WTC11 (cell line): ENCODE data around the gene SLC25A23. TPM values are rescaled to one million over a fixed set of nuclear protein-coding genes. Genes with fewer than 3 reads are reported as not detected.
"Not testable (repeated sequence)": the region's sequence is repeated elsewhere in the genome, so short reads cannot be mapped to it uniquely, and the experiment has no call there.

ENCODE experiments used
- ATAC-seq: fragments of 200-7000 bp; cut with Tn5 transposase; 2 replicates; pipeline ENCODE4 v1.10.0; 2021; ENCODE audit warnings: mild to moderate bottlenecking, moderate library complexity
- CTCF ChIA-PET: fragments of 300-600 bp; sonication (Branson Sonifier 250); formaldehyde crosslinking; loops from one replicate; lab custom pipeline; 2021; ENCODE audit warnings: antibody characterized with exemption; lab: Charles Lee
- POLR2A ChIA-PET: fragments of 350-600 bp; sonication (Branson Sonifier 250); formaldehyde crosslinking; loops from one replicate; lab custom pipeline; 2021; ENCODE audit warnings: antibody characterized with exemption; lab: Charles Lee
- DNase-seq: peaks from one replicate; pipeline ENCODE4 v3.0.0; 2021; ENCODE audit warnings: low spot score
- H3K27ac Mint-ChIP-seq: 2 replicates; pipeline ENCODE4 v1.8.0; 2021; ENCODE audit warnings: mixed read lengths
- H3K27me3 Mint-ChIP-seq: 2 replicates; pipeline ENCODE4 v1.8.0; 2021; ENCODE audit warnings: low read depth, mild to moderate bottlenecking, moderate library complexity, mixed read lengths
- H3K36me3 Mint-ChIP-seq: 2 replicates; pipeline ENCODE4 v1.8.0; 2021; ENCODE audit warnings: mixed read lengths
- H3K4me1 Mint-ChIP-seq: 2 replicates; pipeline ENCODE4 v1.8.0; 2022; ENCODE audit warnings: mixed read lengths
- H3K4me3 Mint-ChIP-seq: 2 replicates; pipeline ENCODE4 v1.8.0; 2021; ENCODE audit warnings: mild to moderate bottlenecking, moderate library complexity, mixed read lengths
- H3K9me3 Mint-ChIP-seq: 2 replicates; pipeline ENCODE4 v1.8.0; 2021; ENCODE audit warnings: mixed read lengths
- ATF1 ChIP-seq: sonication (generic); formaldehyde crosslinking; IDR thresholded peaks from 2 replicates; pipeline ENCODE4 v1.8.1; 2023; ENCODE audit warnings: mild to moderate bottlenecking, moderate library complexity, missing genetic modification reagents
- CREM ChIP-seq: sonication (generic); formaldehyde crosslinking; IDR thresholded peaks from 2 replicates; pipeline ENCODE4 v1.8.1; 2022; ENCODE audit warnings: mild to moderate bottlenecking, missing genetic modification reagents, moderate library complexity
- ELF4 ChIP-seq: sonication (generic); formaldehyde crosslinking; IDR thresholded peaks from 2 replicates; pipeline ENCODE4 v1.8.1; 2022; ENCODE audit warnings: low read depth, mild to moderate bottlenecking, moderate library complexity, missing genetic modification reagents
- GTF2I ChIP-seq: fragments of 250-450 bp; sonication (Bioruptor Pico); conservative IDR thresholded peaks from 2 replicates; pipeline ENCODE4 v1.4.0; 2021; ENCODE audit warnings: mild to moderate bottlenecking
- HMGA2 ChIP-seq: fragments of 250-450 bp; sonication (Bioruptor Pico); IDR thresholded peaks from 2 replicates; pipeline ENCODE4 v1.4.0; 2021; ENCODE audit warnings: mild to moderate bottlenecking, moderate library complexity
- JUN ChIP-seq: sonication (generic); formaldehyde crosslinking; IDR thresholded peaks from 2 replicates; pipeline ENCODE4 v1.8.0; 2023; ENCODE audit warnings: mild to moderate bottlenecking, missing genetic modification reagents
- NFATC4 ChIP-seq: fragments of 250-450 bp; sonication (Bioruptor Pico); IDR thresholded peaks from 2 replicates; pipeline ENCODE4 v1.9.0; 2021; ENCODE audit warnings: mild to moderate bottlenecking
- NFE2L1 ChIP-seq: sonication (generic); formaldehyde crosslinking; IDR thresholded peaks from 2 replicates; pipeline ENCODE4 v1.8.1; 2023; ENCODE audit warnings: missing genetic modification reagents
- RELA ChIP-seq: sonication (generic); formaldehyde crosslinking; IDR thresholded peaks from 2 replicates; pipeline ENCODE4 v1.8.1; 2022; ENCODE audit warnings: missing genetic modification reagents, mild to moderate bottlenecking, borderline replicate concordance
- ZBTB21 ChIP-seq: sonication (generic); formaldehyde crosslinking; IDR thresholded peaks from 2 replicates; pipeline ENCODE4 v1.8.1; 2023; ENCODE audit warnings: mild to moderate bottlenecking, missing genetic modification reagents, borderline replicate concordance
- total RNA-seq: library from RNA; stranded (reverse); gene quantifications from 3 replicates; pipeline ENCODE4 v1.2.3, GENCODE V29; 2021
- TF ChIP-seq, protein P1 (sequence below): sonication (generic); formaldehyde crosslinking; IDR thresholded peaks from 2 replicates; pipeline ENCODE4 v1.8.0; 2023; ENCODE audit warnings: missing genetic modification reagents, mild to moderate bottlenecking, borderline replicate concordance
- TF ChIP-seq, protein P2 (sequence below): sonication (generic); formaldehyde crosslinking; IDR thresholded peaks from 2 replicates; pipeline ENCODE4 v1.8.0; 2022; ENCODE audit warnings: mild to moderate bottlenecking, missing genetic modification reagents
- TF ChIP-seq, protein P3 (sequence below): fragments of 250-450 bp; sonication (Bioruptor Pico); IDR thresholded peaks from 2 replicates; pipeline ENCODE4 v2.1.2; 2022; ENCODE audit warnings: mild to moderate bottlenecking, moderate library complexity
- TF ChIP-seq, protein P4 (sequence below): sonication (generic); formaldehyde crosslinking; IDR thresholded peaks from 2 replicates; pipeline ENCODE4 v1.8.1; 2023; ENCODE audit warnings: mild to moderate bottlenecking, moderate library complexity, missing genetic modification reagents
- TF ChIP-seq, protein P5 (sequence below): fragments of 250-450 bp; sonication (Bioruptor Pico); IDR thresholded peaks from 2 replicates; pipeline ENCODE4 v1.9.0; 2021; ENCODE audit warnings: mild to moderate bottlenecking, borderline replicate concordance
- TF ChIP-seq, protein P6 (sequence below): sonication (generic); formaldehyde crosslinking; IDR thresholded peaks from 2 replicates; pipeline ENCODE4 v1.8.1; 2022; ENCODE audit warnings: mild to moderate bottlenecking, moderate library complexity, missing genetic modification reagents
- TF ChIP-seq, protein P7 (sequence below): sonication (generic); formaldehyde crosslinking; IDR thresholded peaks from 2 replicates; pipeline ENCODE4 v1.8.1; 2022; ENCODE audit warnings: low read depth, missing genetic modification reagents, borderline replicate concordance

SLC25A23 gene
- total RNA-seq, 1 experiment from 2014 or later: 63.6 TPM

DNA sequence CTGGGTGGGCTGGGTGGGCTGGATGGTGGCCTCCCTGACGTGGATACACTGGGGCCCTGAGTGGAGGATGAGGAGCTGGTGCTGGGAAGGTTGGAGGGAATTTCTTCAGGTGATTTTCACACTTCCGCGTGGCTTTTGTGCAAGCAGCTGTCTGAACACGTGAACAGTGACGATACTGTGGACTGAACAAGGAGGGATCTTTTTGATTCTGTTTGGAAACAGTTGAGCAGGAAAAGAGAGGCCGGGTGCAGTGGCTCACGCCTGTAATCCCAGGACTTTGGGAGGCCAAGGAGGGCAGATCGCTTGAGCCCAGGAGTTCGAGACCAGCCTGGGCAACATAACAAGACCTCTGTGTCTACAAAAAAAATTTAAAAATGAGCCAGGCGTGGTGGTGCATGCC, 57.5 kb downstream of the SLC25A23 start (continued):
- TF ChIP-seq, protein P1, sequence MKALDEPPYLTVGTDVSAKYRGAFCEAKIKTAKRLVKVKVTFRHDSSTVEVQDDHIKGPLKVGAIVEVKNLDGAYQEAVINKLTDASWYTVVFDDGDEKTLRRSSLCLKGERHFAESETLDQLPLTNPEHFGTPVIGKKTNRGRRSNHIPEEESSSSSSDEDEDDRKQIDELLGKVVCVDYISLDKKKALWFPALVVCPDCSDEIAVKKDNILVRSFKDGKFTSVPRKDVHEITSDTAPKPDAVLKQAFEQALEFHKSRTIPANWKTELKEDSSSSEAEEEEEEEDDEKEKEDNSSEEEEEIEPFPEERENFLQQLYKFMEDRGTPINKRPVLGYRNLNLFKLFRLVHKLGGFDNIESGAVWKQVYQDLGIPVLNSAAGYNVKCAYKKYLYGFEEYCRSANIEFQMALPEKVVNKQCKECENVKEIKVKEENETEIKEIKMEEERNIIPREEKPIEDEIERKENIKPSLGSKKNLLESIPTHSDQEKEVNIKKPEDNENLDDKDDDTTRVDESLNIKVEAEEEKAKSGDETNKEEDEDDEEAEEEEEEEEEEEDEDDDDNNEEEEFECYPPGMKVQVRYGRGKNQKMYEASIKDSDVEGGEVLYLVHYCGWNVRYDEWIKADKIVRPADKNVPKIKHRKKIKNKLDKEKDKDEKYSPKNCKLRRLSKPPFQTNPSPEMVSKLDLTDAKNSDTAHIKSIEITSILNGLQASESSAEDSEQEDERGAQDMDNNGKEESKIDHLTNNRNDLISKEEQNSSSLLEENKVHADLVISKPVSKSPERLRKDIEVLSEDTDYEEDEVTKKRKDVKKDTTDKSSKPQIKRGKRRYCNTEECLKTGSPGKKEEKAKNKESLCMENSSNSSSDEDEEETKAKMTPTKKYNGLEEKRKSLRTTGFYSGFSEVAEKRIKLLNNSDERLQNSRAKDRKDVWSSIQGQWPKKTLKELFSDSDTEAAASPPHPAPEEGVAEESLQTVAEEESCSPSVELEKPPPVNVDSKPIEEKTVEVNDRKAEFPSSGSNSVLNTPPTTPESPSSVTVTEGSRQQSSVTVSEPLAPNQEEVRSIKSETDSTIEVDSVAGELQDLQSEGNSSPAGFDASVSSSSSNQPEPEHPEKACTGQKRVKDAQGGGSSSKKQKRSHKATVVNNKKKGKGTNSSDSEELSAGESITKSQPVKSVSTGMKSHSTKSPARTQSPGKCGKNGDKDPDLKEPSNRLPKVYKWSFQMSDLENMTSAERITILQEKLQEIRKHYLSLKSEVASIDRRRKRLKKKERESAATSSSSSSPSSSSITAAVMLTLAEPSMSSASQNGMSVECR (CRISPR knock-in tag): no peak
- no peak for TF ChIP-seq NFATC4 (CRISPR knock-in tag)
- TF ChIP-seq RELA (CRISPR knock-in tag): no peak
- TF ChIP-seq ELF4 (CRISPR knock-in tag): no peak

DNA sequence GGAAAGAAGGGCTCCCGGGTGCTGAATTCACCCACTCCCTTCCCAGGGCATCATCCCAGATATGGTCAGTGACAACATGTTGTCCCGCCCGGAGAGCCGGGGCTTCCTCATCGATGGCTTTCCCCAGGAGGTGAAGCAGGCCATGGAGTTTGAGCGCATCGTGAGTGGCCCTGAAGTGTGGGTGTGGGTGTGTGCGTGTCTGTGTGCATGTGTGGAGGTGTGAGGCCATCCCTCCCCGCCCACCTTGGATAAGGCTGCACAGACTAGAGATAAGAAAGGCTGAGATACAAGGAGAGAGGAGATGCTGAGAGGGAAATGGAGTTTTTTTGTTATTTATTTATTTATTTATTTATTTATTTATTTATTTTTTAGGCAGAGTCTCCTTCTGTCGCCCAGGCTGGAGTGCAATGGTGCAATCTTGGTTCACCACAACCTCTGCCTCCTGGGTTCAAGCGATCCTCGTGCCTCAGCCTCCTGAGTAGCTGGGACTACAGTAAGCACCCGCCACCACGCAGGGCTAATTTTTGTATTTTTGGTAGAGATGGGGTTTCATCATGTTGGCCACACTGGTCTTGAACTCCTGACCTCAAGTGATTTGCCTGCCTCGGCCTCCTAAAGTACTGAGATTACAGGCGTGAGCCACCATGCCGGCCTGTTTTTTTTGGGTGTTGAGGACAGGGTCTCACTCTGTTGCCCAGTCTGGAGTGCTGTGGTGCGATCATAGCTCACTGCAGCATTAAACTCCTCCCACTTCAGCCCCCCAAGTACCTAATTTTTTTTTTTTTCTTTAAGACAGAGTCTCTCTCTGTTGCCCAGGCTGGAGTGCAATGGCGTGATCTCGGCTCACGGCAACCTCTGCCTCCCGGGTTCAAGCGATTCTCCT, 59.3 kb downstream of the SLC25A23 start:
- ATAC-seq, H3K4me3 Mint-ChIP-seq, DNase-seq, H3K27me3 Mint-ChIP-seq, POLR2A ChIA-PET, CTCF ChIA-PET, H3K4me1 Mint-ChIP-seq, H3K36me3 Mint-ChIP-seq, H3K9me3 Mint-ChIP-seq, H3K27ac Mint-ChIP-seq: not testable (repeated sequence)

DNA sequence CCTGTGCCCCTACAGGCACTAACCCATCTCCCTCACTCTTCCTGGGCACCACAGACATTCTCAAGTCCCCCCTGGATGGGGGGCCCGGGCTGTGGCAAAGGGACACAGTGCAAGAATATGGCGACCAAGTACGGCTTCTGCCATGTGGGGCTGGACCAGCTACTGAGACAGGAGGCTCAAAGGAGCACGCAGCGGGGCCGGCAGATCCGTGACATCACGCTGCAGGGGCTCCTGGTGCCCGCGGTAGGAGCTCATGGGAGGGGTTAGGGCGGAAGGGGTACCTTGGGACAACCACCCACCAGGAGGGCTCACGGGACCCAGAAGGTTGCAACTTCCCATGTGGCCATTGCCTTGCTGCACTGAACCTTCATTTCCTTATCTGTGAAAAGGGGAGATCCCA, 63.3 kb downstream of the SLC25A23 start:
- Mint-ChIP-seq H3K9me3 (no peaks in the 10 kb centered on the region), H3K4me3 (no peak overlapping the region), H3K4me1 (peaks cover 22% of the 10 kb centered on the region), H3K36me3 (no peaks in the 10 kb centered on the region), H3K27me3 (no peaks in the 10 kb centered on the region), H3K27ac (no peak overlapping the region)
- ATAC-seq (no peak), DNase-seq (no peak)
- ChIA-PET CTCF (interaction anchor here (0.6 to 0.9 kb wide), 2 partner anchors 42 to 348 kb away, joined by 3 read pairs; no protein-coding TSS in a partner anchor), POLR2A (interaction anchor here (0.7 kb wide), 1 partner anchor 729 kb away, joined by 4 read pairs; no protein-coding TSS in a partner anchor)
- TF ChIP-seq RELA (CRISPR knock-in tag) (no peak), GTF2I (CRISPR knock-in tag) (no peak), JUN (CRISPR knock-in tag) (no peak), NFE2L1 (CRISPR knock-in tag) (no peak), ATF1 (CRISPR knock-in tag) (no peak), CREM (CRISPR knock-in tag) (no peak), HMGA2 (no peak), ZBTB21 (CRISPR knock-in tag) (no peak)
- TF ChIP-seq, protein P2, sequence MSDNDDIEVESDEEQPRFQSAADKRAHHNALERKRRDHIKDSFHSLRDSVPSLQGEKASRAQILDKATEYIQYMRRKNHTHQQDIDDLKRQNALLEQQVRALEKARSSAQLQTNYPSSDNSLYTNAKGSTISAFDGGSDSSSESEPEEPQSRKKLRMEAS (CRISPR knock-in tag): no peak
- TF ChIP-seq, protein P3, sequence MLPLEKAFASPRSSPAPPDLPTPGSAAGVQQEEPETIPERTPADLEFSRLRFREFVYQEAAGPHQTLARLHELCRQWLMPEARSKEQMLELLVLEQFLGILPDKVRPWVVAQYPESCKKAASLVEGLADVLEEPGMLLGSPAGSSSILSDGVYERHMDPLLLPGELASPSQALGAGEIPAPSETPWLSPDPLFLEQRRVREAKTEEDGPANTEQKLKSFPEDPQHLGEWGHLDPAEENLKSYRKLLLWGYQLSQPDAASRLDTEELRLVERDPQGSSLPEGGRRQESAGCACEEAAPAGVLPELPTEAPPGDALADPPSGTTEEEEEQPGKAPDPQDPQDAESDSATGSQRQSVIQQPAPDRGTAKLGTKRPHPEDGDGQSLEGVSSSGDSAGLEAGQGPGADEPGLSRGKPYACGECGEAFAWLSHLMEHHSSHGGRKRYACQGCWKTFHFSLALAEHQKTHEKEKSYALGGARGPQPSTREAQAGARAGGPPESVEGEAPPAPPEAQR (CRISPR knock-in tag): no peak
- TF ChIP-seq, protein P4, sequence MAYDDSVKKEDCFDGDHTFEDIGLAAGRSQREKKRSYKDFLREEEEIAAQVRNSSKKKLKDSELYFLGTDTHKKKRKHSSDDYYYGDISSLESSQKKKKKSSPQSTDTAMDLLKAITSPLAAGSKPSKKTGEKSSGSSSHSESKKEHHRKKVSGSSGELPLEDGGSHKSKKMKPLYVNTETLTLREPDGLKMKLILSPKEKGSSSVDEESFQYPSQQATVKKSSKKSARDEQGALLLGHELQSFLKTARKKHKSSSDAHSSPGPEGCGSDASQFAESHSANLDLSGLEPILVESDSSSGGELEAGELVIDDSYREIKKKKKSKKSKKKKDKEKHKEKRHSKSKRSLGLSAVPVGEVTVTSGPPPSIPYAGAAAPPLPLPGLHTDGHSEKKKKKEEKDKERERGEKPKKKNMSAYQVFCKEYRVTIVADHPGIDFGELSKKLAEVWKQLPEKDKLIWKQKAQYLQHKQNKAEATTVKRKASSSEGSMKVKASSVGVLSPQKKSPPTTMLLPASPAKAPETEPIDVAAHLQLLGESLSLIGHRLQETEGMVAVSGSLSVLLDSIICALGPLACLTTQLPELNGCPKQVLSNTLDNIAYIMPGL (CRISPR knock-in tag): no peak
- TF ChIP-seq, protein P5, sequence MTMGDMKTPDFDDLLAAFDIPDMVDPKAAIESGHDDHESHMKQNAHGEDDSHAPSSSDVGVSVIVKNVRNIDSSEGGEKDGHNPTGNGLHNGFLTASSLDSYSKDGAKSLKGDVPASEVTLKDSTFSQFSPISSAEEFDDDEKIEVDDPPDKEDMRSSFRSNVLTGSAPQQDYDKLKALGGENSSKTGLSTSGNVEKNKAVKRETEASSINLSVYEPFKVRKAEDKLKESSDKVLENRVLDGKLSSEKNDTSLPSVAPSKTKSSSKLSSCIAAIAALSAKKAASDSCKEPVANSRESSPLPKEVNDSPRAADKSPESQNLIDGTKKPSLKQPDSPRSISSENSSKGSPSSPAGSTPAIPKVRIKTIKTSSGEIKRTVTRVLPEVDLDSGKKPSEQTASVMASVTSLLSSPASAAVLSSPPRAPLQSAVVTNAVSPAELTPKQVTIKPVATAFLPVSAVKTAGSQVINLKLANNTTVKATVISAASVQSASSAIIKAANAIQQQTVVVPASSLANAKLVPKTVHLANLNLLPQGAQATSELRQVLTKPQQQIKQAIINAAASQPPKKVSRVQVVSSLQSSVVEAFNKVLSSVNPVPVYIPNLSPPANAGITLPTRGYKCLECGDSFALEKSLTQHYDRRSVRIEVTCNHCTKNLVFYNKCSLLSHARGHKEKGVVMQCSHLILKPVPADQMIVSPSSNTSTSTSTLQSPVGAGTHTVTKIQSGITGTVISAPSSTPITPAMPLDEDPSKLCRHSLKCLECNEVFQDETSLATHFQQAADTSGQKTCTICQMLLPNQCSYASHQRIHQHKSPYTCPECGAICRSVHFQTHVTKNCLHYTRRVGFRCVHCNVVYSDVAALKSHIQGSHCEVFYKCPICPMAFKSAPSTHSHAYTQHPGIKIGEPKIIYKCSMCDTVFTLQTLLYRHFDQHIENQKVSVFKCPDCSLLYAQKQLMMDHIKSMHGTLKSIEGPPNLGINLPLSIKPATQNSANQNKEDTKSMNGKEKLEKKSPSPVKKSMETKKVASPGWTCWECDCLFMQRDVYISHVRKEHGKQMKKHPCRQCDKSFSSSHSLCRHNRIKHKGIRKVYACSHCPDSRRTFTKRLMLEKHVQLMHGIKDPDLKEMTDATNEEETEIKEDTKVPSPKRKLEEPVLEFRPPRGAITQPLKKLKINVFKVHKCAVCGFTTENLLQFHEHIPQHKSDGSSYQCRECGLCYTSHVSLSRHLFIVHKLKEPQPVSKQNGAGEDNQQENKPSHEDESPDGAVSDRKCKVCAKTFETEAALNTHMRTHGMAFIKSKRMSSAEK (CRISPR knock-in tag): no peak
- TF ChIP-seq, protein P6, sequence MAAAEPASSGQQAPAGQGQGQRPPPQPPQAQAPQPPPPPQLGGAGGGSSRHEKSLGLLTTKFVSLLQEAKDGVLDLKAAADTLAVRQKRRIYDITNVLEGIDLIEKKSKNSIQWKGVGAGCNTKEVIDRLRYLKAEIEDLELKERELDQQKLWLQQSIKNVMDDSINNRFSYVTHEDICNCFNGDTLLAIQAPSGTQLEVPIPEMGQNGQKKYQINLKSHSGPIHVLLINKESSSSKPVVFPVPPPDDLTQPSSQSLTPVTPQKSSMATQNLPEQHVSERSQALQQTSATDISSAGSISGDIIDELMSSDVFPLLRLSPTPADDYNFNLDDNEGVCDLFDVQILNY (CRISPR knock-in tag): no peak
- TF ChIP-seq, protein P7, sequence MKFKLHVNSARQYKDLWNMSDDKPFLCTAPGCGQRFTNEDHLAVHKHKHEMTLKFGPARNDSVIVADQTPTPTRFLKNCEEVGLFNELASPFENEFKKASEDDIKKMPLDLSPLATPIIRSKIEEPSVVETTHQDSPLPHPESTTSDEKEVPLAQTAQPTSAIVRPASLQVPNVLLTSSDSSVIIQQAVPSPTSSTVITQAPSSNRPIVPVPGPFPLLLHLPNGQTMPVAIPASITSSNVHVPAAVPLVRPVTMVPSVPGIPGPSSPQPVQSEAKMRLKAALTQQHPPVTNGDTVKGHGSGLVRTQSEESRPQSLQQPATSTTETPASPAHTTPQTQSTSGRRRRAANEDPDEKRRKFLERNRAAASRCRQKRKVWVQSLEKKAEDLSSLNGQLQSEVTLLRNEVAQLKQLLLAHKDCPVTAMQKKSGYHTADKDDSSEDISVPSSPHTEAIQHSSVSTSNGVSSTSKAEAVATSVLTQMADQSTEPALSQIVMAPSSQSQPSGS: no peak
